Measurements from ENCODE around the gene TMEM121B.

Gene TMEM121B

DNA sequence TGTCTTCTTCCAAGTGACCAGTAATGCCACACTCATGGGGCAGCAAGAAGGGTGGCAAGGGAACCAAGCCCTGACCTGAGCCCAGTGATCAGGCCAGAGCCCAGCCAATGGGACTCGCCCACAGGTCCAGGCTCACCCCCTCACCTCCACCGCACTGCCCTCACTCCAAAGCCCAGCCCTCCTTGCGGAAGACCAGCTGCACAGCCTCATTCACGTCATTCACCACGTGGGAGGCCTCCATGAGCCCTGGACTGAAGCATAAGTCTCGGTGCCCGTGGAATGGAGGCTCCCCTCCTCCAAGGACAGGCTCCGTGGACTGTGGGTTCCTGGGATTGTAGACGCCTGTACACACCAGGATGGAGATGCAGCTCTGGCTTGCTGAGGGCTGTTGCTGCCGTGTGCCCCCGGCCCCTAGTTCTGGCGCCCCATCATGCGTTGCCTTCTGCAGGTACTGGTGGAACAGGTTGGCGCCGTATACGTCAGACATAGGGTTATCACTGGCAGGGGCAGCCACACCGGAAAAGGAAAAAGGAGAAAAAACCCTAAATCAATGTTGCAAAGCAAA is 16.8 kb upstream of the TMEM121B start:
- DNase-seq (ENCODE audit: low read depth) = no peak

- DNase-seq (ENCODE audit: low read depth) = no peak
Measured at GRCh38 chr22:17137170-17137569, 16.0 kb upstream of the TMEM121B start.

DNA sequence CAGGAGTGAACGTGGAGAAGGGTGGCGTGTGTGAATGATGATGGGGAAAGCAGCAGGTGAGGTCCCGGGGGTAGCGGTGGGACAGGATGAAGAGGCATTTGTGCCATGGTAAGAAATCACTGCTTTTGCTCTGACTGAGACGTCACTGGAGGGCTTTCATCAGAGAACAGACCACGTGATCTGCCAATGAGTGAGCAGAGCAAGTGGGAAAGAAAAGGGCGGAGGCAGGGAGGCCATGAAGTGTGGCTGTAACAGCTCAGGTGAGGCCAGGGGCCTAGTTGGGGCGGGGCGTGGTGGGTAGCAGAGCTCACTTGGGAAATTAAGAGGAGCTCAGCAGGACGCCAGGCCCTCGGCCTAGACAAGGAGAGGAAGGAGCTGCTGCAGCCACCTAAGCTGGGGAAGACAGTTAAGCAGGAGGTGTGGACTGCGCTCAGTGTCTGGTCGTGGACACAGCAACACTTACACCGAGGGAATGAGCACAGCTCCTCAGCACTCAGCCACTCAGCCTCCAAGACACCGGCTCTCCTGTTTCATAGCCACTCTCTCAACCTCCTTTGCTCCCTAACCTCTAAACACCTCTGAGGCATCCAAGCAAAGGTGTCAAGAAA is 14.1 kb upstream of the TMEM121B start:
- DNase-seq (ENCODE audit: low read depth) = no peak

- no peak for DNase-seq (ENCODE audit: low read depth)
Measured at GRCh38 chr22:17133137-17133536, 12.0 kb upstream of the TMEM121B start.

- DNase-seq (ENCODE audit: low read depth) = no peak
Measured at GRCh38 chr22:17132112-17132511, 11.0 kb upstream of the TMEM121B start.

GRCh38 chr22:17131686-17132085 is 10.5 kb upstream of the TMEM121B start:
- no peak for DNase-seq (ENCODE audit: low read depth)

DNA sequence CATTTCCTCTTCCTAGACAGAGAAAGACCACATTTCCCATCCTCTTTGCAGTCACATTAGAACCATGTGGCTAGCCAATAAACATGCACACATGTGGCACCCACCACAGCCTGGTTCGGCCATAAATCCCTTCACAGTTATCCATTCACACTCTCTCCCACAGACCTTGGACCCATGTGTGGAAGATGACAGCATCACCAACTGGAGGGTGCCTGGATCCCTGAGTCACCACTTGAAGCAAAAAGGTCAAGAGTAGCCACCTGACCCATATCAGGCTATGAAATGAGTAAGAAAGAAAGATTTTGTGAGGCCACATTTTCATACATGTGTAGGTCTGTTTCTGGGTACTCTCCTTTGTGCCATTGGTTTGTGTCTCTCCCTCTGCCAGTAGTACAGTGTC is 9.0 kb upstream of the TMEM121B start:
- no peak for DNase-seq (ENCODE audit: low read depth)

GRCh38 chr22:17120711-17121232 is 388 bp downstream of the TMEM121B start:
- DNase-seq (ENCODE audit: low read depth) = peak; percentile 34

- DNase-seq (ENCODE audit: low read depth) = peak; percentile 24
Measured at GRCh38 chr22:17120281-17120680, 879 bp downstream of the TMEM121B start.

DNA sequence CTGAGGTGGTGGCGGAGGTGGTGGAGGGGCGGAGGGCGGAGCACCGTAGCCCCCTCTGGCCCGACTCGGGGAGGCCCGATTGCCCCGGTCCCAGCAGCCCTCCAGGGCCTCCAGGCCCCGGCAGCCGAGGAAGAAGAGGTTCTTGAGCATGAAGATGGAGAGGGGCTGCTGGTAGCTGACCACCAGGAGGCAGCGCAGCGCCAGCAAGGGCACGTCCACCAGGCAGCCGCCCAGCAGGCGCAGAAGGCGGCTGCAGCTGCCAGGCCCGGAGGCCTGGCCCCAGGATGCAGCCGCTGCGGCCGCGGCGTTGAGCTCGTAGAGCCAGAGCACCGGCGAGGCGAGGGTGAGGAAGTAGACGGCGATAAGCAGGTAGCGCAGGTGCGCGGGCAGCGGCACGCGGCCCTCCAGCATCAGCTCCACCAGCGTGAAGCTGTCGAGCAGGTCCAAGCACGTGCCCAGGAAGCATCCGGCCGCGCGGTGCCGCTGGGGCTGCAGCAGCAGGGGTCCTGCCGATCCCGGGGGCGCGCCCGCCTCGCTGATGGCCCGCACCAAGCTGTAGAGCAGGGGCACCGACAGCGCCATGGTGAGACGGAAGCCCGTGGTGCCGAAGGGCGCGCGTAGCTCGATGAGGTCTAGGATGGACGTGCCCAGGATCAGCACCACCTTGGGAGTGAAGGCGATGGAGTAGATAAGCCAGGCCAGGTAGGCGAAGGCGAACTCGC is 1.5 kb downstream of the TMEM121B start:
- no peak for DNase-seq (ENCODE audit: low read depth)

GRCh38 chr22:17118342-17118741 is 2.8 kb downstream of the TMEM121B start:
- no peak for DNase-seq (ENCODE audit: low read depth)

GRCh38 chr22:17117890-17118289 is 3.3 kb downstream of the TMEM121B start:
- DNase-seq (ENCODE audit: low read depth) = no peak

DNA sequence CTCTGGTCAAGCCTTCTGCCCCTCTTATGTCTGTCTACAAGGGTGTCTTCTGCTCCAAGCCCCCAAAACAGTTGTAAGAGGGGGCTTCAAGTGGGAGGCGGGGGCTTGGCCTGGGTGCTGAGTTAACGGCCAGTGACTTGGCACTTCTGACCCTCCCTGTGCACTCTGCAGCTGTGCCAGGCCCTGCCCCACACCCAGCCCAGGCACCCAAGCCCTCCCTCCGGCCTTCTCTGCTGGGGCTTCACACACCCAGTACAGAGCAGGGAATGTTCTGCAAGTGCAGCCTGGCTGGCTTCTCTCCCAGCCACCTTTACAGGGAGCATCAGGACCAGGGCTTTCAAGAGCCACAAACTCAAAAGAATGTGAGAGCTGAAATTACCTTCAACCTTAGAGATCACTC is 3.8 kb downstream of the TMEM121B start:
- DNase-seq (ENCODE audit: low read depth) = no peak

DNA sequence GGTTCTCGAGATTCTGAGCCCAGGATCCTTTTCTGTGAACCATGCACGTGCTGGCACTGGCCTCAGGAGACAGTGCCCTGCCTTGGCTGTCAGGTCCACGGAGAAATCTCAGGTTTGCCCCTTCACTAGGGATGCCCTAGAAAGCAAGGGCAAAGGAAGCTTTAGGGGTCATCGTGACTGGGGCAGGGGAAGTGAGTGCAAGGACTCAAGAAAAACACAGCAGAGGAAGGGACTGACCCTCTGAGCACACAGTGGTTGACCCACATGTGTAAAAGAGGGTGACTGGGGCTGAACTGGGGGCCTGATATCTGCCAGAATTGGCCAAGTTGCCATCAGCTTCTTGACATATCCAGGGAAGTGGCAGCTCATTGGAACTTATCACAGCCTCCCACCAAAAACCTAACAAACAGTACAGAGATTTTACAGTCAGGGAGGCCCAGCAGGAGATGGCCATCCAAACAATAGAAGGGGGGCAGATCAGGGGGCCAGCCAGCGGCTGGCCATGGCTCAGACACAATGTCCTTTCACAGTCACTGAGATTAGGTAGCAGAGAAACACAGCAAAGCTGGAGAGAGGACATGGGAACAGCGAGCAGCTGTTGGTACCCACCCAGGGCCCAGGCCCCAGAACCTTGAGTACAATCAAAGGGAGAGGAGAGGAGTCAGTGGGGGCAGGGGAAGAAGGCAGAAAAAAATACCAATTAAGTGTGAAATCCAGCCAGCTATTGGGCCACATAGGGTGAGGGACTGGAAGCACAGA is 4.4 kb downstream of the TMEM121B start:
- DNase-seq (ENCODE audit: low read depth) = no peak

GRCh38 chr22:17115945-17116565 is 5.1 kb downstream of the TMEM121B start:
- DNase-seq (ENCODE audit: low read depth) = no peak

DNA sequence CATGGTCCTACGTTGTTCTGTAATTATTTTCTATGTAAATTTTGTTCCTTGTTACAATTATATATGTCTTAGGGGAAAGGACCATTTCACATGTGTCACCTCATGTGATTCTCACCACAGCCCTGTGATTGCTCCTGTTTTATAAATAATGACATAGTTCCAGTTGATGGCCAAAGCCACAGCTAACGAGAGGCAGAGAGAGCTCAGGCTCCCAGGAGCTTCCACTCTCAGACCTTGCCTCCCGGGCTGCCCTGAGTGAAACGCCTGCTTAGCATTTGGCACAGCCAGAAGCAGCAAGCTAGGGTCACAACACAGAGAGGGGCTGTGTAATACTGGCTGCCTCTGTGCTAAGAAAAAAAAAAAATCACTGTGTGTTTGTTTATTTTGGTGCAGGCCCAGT is 5.9 kb downstream of the TMEM121B start:
- no peak for DNase-seq (ENCODE audit: low read depth)

GRCh38 chr22:17114898-17115235 is 6.3 kb downstream of the TMEM121B start:
- no peak for DNase-seq (ENCODE audit: low read depth)

DNA sequence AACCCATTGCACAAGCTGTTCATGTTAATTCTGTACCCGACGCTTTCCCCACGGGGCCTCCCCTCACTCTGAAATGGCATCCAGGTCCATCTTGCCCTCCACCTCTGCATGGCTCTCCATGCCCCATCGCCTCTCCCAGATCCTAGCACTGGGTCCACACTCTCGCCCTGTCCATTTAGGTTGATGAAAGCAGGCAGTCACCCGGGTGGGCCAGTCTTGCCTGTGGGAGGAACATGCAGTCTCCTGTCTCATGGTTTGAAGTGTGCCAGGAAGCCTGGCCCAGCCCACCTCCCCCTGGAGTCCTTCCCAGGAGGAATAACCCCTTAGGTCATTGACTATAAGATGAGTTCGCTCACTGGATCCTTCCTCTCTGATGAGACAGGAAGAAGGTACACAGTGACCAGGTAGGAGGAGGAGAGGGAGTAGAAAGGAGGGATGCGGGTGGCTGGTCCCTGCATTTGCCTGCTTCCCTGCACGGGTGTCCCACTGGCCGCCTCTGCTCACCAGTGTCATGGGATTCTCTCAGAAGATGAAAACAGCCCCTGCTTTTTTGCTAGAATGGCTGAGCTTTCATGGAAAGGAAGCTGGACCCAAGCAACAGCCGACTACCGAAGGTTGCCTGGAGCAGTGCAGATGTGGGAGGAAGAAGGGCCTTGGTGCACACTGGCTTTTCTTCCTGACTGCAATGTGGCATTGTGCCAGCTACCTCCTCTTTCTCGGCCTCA is 6.8 kb downstream of the TMEM121B start:
- no peak for DNase-seq (ENCODE audit: low read depth)

GRCh38 chr22:17113600-17113999 is 7.6 kb downstream of the TMEM121B start:
- no peak for DNase-seq (ENCODE audit: low read depth)

DNA sequence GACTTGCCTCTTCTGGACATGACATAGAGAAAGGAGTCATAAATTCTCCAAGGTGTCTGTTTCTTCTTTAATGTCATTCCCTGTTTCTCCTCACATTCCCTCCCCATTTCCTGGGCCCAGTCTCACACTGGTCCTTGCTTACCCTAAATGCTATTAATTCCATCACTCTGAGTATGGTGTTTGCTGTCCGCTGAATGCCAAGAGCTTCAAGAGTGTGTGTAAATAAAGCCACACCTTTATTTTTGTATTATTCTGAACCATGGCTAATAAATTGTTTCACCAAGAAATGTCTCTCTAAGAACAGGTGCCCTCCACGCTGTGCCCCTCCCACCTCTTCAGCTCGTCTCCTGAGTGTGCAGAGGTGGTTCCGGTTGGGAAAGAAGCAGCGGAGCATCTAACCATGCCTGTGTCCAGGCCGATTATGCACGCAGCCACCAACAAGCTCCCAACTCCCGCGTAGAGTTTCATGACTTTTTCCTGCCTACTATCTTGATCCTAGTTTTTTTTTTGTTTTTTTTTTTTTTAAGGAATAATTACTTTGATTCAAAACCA is 8.6 kb downstream of the TMEM121B start:
- no peak for DNase-seq (ENCODE audit: low read depth)

GRCh38 chr22:17110791-17111550 is 10.2 kb downstream of the TMEM121B start:
- no peak for DNase-seq (ENCODE audit: low read depth)

Measured in stimulated activated CD8-positive, alpha-beta memory T cell treated with anti-CD3 and anti-CD28 coated beads, Interleukin-12 subunit alpha, Interleukin-12 subunit beta, amount 100 ng/mL, for 4 hours (primary cell).